ENCODE results near the gene OVOL3. TPM values are rescaled to one million over a fixed set of nuclear protein-coding genes. Genes with fewer than 3 reads are reported as not detected.

The OVOL3 gene
- total and polyA plus RNA-seq, 8 donors: 0.27 to 0.34 TPM; not detected in 6

DNA sequence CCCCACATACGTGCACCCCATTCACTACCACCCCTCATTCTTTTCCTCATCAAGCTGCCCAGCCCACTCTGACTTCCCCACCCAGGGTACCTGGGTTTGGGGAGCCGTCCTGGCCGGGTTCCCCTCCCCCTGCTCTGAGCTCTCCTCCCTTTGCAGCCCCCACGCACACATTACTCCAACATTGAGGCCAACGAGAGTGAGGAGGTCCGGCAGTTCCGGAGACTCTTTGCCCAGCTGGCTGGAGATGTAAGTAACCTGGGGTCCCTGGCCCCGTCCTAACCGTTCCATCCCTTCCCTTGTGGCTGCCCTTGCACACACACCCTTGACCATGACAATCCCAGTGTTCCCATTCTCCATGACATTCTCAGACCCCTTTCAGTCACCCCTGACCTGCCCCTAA, 31.6 kb downstream of the OVOL3 start:
- peaks cover 0 to 59% of the 10 kb centered on the region in 2 donors for H3K36me3 ChIP-seq
- no peak overlapping the region for H3K27ac ChIP-seq
- H3K27me3 ChIP-seq: no peaks in the 10 kb centered on the region
- no peak overlapping the region for H3K4me3 ChIP-seq
- H3K4me1 ChIP-seq: peaks cover 0 to 30% of the 10 kb centered on the region in 2 donors
- DNase-seq: peak in 1 of 4 donors; percentile 31
- intact Hi-C loops (cut with DNase I): no loop called here
- no peak for ATAC-seq
- no peaks in the 10 kb centered on the region for H3K9me3 ChIP-seq
- no peak for TF ChIP-seq CTCF (IDR thresholded peaks at IDR 0.05)

GRCh38 chr19:36144624-36145023, 33.7 kb downstream of the OVOL3 start:
- peak in 1 of 4 donors; percentile 3 for DNase-seq
- H3K27me3 ChIP-seq: no peaks in the 10 kb centered on the region
- no peak overlapping the region for H3K27ac ChIP-seq
- H3K9me3 ChIP-seq: no peaks in the 10 kb centered on the region
- H3K4me3 ChIP-seq: no peak overlapping the region
- intact Hi-C loops (cut with DNase I): no loop called here
- no peak for ATAC-seq
- peaks cover 0 to 81% of the 10 kb centered on the region in 2 donors for H3K36me3 ChIP-seq
- H3K4me1 ChIP-seq: peaks cover 0 to 16% of the 10 kb centered on the region in 2 donors
- TF ChIP-seq CTCF (IDR thresholded peaks at IDR 0.05): no peak

GRCh38 chr19:36149673-36150406, 38.9 kb downstream of the OVOL3 start:
- intact Hi-C loops (cut with DNase I): no loop called here
- Histone ChIP-seq H3K4me3 (no peak overlapping the region), H3K27ac (peak overlapping the region in 1 of 2 donors; percentile 13), H3K9me3 (no peaks in the 10 kb centered on the region), H3K36me3 (peaks cover 0 to 78% of the 10 kb centered on the region in 2 donors), H3K4me1 (peaks cover 0 to 22% of the 10 kb centered on the region in 2 donors), H3K27me3 (no peaks in the 10 kb centered on the region)
- no peak for ATAC-seq
- peak in 1 of 4 donors; percentile 55 for DNase-seq
- TF ChIP-seq CTCF (IDR thresholded peaks at IDR 0.05): no peak

- no peak for TF ChIP-seq CTCF (IDR thresholded peaks at IDR 0.05)
- H3K4me3 ChIP-seq: no peak overlapping the region
- intact Hi-C loops (cut with DNase I): no loop called here
- H3K9me3 ChIP-seq: no peaks in the 10 kb centered on the region
- ATAC-seq (no peak), DNase-seq (peak in 1 of 4 donors; percentile 52)
- H3K27me3 ChIP-seq: no peaks in the 10 kb centered on the region
- peaks cover 0 to 71% of the 10 kb centered on the region in 2 donors for H3K36me3 ChIP-seq
- H3K27ac ChIP-seq: peak overlapping the region; percentile 86 to 92
- H3K4me1 ChIP-seq: peaks cover 0 to 22% of the 10 kb centered on the region in 2 donors
Observed at GRCh38 chr19:36150586-36150985, 39.6 kb downstream of the OVOL3 start.

DNA sequence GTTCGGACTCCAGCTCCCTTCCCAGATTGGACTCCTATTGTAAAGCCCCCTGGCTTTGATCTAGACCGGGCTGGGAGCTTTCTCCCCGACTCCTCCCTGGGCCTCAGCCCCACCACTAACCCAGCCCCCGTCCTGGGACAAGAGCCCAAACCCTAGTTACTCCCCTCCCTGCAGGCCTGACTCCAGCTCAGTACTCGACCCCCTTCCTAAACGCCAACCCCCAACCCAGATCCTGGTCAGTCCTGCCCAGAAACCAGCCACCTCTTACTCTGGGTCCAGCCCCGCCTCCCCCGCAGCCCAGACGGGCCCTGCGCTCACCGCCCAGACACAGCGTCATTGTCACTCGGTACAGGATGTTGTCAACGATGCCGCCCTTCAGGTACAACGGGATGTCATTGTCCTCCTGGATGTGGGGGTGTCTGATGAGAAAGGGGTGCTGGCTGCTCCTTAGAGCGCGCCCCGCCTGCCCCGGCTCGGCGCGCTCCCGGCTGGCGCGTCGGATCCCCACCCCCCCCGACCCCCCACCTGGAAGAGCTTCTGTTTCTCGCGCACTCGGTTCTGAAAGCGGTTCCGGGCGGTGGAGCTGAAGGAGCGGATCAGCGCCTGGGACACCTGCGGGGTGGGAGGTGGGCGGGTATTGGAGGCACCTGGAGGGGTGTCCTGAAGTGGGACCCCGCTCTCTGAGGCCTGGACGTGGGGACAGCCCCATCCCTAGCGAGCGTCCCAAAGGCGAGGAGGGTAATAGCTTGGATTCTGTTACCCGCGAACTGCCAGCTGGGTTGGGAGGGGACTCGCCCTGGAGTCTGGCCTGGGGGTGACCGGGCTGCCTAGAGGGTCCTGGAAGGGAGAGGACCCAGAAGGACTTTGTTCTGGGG, 40.4 kb downstream of the OVOL3 start:
- Histone ChIP-seq H3K27me3 (no peaks in the 10 kb centered on the region), H3K27ac (peak overlapping the region; percentile 86 to 92), H3K4me1 (peaks cover 0 to 22% of the 10 kb centered on the region in 2 donors), H3K36me3 (peaks cover 0 to 63% of the 10 kb centered on the region in 2 donors), H3K4me3 (peak overlapping the region; percentile 43 to 46), H3K9me3 (no peaks in the 10 kb centered on the region)
- intact Hi-C loops (cut with DNase I): no loop called here
- DNase-seq (peak in 3 of 4 donors; percentile 55 to 83 (median 56)), ATAC-seq (peak; percentile 53)
- no peak for TF ChIP-seq CTCF (IDR thresholded peaks at IDR 0.05)

All from left lung (tissue), 10 donors.